ENCODE measurements around the gene ID3.
A peak's percentile ranks its signal among the peaks of the same experiment; 100 is the strongest.
"Not testable (repeated sequence)": the region's sequence is repeated elsewhere in the genome, so short reads cannot be mapped to it uniquely, and the experiment has no call there.

The ID3 gene

DNA sequence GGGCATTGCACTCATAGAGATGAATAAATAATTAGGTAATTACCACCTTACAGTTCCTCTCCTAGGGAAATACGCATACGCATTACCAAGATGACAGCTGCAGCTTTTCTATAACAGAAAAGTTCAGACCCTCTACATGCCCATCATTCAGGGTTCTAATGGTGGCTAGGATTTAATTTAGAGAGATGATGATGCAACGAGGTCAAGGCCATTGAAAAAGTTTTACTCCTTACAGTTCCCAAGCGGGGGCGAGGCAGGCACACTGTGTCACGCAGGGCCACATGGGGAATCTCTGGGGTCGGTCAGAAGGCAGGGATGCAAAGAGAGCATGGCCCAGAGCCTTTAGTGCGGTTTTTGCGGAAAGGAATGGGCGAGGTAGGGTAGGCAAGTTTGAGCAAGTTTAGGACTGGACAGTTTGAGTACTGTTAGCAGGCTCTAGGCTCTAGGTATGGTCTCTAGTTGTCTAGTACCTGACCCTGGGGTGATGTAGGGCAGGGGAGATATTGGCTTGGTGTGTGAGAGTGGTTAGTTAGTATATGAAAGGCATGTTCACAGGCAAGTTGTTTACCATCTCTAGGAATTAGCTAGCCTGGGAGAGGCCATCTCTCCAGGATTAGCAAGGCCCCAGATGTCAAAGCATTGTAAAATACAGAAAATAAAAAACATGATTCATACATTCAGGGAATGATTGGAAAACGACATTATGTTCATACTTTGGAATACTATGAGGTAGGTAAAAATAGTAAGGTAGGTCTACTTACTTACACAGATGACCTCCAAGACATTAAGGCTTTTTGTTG, 29.6 kb upstream of the ID3 start:
- DNase-seq: no peak

- DNase-seq: no peak
These were observed 26.2 kb upstream of the ID3 start for GRCh38 chr1:23585321-23586022.

DNA sequence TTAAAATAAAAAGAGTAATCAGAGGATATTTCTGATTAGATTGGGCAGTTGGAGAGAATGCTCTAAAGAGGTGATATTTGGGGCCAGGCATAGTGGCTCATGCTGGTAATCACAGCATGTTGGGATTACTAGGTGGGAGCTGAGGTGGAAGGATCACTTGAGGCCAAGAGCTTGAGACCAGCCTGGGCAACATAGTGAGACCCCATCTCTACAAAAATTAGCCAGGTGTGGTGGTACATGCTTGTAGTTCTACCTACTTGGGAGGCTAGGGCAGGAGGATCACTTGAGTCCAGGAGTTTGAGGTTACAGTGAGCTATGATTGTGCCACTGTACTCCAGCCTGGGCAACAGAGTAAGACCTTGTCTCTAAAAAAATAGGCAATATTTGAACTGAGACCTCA, 24.4 kb upstream of the ID3 start:
- DNase-seq: not testable (repeated sequence)

DNA sequence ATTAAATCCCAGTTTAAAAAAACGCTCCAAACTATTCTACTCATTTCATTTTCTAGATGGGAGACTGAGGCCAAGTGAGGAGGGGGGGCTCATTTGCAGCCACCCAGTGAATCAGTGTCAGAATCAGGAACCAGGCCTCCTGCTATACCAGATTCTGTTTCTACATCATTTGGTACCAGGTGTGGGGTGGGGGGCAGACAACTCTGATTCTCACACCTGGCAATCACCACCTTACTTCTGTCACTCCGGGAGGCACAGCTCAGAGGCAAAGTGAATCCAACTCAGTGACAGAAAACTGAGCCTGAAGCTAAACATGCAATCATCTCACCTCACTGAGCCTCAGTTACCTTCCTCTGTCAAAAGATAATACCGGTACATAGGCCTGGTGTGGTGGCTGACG, 23.5 kb upstream of the ID3 start:
- no peak for DNase-seq

DNA sequence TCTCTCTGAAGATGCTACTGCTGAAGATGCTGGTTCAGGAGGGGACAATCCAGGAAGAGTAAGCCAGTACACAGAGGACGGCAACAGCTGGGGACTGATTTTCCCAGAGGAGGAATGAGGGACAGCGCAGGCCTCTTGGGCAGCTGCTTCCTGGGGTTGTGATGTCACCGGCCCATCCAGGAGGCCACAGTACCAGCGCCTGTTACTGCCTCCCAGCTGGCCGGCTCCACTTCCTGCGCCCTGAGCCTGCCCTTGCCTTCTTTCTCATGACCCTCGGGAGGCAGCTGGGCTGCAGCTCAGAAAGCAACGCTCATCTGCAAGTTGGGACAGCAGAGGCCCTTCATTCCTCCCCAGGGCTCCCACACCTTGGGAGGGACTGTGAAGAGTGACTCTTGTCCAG, 21.9 kb upstream of the ID3 start:
- peak; percentile 82 for DNase-seq

- DNase-seq: no peak
These were observed 19.7 kb upstream of the ID3 start for GRCh38 chr1:23578997-23579363.

GRCh38 chr1:23578311-23578996, 19.2 kb upstream of the ID3 start:
- DNase-seq: no peak

DNA sequence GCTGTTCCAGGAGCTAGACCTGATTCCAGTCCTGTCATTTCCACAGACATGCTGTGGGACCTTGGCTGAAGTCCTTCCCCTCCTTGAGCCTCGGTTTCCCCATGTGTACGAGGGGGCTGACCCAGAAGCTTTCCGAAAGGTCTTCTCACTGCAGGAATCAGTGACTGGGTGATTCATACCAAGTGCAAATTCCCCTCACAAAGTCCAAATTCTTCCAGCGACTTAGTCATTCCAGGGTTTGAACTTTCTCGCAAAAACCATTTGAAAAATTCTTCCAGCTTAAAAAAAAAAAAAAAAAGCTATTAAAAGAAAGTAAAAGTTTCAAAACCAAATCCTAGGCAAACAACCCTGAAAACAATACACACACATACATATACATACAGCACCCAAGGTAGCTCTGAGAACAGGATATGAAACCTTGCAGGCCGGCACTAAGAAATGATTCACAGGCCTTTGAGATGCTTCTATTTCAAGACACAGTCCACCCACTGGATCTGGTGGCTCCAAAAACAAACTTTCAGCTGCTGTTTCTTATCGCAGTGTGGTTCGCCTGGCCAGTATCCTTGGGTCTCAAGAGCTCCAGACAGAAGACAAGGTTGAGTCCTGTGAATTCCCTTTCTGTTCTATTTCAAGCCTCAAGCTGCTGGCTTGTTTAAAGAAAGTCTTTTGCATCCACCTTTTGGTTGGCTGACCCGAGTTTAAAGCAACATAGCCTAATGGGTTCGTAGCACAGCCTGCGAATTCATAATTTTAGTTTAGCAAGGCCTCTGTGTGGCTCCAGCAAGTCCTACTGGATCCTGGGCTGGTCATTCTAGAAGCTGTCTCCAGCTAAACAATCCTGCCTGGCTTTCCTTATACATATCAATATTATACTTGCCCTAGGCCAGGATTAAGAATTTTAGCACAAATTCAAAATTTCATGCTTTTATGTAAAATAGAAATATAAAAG, 18.0 kb upstream of the ID3 start:
- DNase-seq: no peak

GRCh38 chr1:23576338-23577055, 17.2 kb upstream of the ID3 start:
- no peak for DNase-seq

GRCh38 chr1:23575226-23575810, 16.0 kb upstream of the ID3 start:
- DNase-seq: no peak

DNA sequence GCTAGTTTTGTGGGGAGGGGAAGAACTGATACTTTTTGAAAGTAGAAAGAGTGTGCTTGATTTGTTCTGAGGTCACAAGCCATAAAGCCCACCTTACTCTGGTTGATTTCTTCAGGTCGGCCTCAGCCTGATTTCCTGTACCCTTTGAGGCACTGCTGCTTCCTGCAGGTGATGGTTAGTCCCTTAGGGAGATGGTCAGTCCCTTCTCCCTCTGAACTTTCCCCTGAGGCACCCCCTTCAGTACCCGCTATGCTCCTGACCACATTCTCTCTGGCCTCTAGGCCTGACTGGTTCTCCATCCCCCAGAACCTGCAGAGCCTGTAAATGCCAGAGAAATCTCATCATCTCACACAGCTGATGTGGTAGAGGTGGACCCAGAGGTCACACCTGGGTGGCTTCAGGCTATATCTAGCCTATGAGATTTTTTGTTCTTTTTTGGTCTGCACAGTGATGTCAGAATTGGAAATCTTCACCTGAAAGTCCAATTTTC, 15.0 kb upstream of the ID3 start:
- no peak for DNase-seq

DNA sequence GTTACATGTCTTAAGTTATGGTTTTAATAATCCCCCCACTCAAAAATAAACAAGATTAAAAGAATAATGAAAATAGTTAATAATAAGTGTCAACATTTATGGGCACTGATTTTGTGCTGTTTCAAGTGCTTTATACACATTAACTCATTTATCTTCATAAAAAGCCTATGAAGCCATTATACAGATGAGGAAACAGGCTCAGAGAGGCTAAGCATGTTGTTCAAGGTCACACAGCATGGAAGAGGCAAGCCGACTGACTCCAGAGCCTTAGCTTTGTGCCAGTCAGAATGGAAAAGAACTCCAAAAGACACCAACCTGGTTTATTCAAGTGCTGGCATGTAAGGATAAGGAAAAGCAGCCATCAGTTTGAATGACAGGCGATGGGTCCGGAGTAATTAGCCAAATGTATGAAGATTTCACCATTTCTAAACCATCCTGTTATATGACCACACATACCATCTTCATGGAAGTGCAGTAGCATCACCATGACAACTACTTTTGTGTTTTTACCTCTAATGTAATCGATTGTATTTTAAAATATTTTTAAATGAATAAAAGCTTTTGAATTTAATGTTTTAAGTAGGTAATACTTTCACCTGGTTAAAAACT, 14.4 kb upstream of the ID3 start:
- no peak for DNase-seq

GRCh38 chr1:23571465-23571864, 12.2 kb upstream of the ID3 start:
- no peak for DNase-seq

DNA sequence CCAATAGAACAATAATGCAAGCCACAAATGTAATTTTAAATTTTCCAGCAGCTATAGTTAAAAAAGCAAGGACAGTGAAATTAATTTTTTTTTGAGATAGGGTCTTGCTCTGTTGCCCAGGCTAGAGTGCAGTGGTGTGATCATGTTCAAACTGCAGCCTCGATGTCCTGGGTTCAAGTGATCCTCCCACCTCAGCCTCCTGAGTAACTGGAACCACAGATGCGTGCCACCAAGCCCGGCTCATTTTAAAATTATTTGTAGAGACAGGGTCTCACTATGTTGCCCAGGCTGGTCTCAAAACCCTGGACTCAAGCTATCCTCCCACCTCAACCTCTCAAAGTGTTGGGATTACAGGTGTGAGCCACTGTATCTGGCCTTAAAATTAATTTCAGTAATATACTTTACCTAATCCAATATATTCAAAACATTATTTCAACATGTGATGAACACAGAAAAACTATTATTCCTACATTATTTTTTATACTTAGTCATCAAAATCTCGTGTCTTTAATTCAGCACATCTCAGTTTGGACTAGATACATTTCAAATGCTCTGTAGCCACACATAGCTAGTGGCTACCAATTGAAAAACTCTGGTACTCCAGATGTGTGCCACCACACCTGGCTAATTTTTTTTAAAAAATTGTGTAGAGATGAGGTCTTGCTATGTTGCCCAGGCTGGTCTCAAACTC, 10.8 kb upstream of the ID3 start:
- DNase-seq: no peak

- no peak for DNase-seq
These were observed 9.5 kb upstream of the ID3 start for GRCh38 chr1:23568608-23569383.

GRCh38 chr1:23567996-23568607, 8.8 kb upstream of the ID3 start:
- DNase-seq: no peak

DNA sequence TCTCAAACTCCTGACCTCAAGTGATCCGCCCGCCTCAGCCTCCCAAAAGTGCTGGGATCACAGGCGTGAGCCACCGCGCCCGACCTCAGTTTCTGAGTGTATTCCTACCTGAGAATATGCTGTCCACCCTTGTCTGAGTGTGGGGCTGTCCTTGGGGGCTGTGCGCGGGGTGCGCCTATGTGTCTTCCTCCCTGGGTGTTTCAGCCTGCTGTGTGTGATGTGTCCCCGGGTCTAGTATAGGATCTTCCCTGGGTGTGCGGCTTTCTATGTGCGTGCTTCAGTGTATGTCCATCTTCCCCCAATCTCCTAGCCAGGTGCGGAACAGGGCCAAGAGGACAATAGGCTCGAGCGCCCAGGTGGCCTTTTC, 8.3 kb upstream of the ID3 start:
- no peak for DNase-seq

DNA sequence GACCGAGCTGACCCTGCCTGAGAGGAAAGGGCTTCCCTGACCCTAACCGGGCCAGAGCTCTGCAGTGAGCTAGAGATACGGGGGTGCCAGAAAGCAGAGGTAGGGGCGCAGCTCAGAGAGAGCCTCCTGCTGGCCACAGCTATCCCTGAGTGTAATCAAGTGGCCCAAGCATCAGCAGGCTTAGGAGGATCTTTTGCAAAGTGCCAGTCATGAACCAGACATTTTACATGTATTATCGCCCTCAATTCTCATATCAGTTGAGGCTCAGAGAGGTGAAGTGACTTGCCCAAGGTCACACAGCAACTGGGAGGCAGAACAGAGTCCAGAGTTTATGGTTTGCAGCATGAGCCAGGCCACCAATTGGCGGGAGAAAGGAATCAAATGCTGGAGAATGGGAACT, 7.0 kb upstream of the ID3 start:
- no peak for DNase-seq

GRCh38 chr1:23565776-23566175, 6.5 kb upstream of the ID3 start:
- no peak for DNase-seq
